Breast epithelium (tissue), 3 donors: ENCODE results near the gene FAXC.

Experiments
- POLR2A ChIP-seq: fragments of 450-650 bp; IDR thresholded peaks from one replicate; pipeline ENCODE4 v1.6.1; 2016; ENCODE audit warnings: antibody characterized with exemption, mild to moderate bottlenecking, moderate library complexity
- TF ChIP-seq, protein P1 (sequence below), 3 donors: fragments of 450-650 bp; IDR thresholded peaks; one replicate each; pipeline ENCODE4 v1.5.1; 2016 to 2017; ENCODE audit warnings: antibody characterized with exemption in 3 of 3, mild to moderate bottlenecking in 3 of 3, moderate library complexity in 3 of 3

DNA sequence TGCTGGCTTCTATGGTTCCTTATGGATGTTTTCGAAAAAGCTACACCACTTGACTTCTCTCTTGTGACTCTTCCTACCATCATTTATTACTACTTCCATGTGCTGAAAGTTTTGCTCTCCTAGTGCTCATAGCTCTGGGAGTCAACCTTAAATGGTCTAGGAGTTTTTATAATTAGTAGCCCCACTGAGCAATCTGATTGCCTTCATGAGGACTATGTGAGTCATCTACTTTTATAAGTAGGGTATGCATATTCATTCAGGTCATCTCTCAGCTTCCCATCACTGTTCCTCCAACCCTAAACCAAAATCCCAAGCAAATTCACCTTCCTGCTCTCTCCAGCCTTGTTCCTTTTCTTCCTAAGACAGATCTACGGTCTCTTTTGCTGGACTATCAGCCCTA is 17.4 kb upstream of the FAXC start:
- no peak for TF ChIP-seq POLR2A
- TF ChIP-seq, protein P1, sequence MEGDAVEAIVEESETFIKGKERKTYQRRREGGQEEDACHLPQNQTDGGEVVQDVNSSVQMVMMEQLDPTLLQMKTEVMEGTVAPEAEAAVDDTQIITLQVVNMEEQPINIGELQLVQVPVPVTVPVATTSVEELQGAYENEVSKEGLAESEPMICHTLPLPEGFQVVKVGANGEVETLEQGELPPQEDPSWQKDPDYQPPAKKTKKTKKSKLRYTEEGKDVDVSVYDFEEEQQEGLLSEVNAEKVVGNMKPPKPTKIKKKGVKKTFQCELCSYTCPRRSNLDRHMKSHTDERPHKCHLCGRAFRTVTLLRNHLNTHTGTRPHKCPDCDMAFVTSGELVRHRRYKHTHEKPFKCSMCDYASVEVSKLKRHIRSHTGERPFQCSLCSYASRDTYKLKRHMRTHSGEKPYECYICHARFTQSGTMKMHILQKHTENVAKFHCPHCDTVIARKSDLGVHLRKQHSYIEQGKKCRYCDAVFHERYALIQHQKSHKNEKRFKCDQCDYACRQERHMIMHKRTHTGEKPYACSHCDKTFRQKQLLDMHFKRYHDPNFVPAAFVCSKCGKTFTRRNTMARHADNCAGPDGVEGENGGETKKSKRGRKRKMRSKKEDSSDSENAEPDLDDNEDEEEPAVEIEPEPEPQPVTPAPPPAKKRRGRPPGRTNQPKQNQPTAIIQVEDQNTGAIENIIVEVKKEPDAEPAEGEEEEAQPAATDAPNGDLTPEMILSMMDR (IDR thresholded peaks at IDR 0.05): no peak
